Activated CD8-positive, alpha-beta memory T cell treated with anti-CD3 and anti-CD28 coated beads, Interleukin-2, amount 50 U/mL, for 24 hours (primary cell): ENCODE results near the gene RNF103.
"Not testable (repeated sequence)": the region's sequence is repeated elsewhere in the genome, so short reads cannot be mapped to it uniquely, and the experiment has no call there.

Source experiments
- DNase-seq: peaks from one replicate; pipeline ENCODE4 v3.0.0-alpha.2; 2020; ENCODE audit errors: extremely low read depth

Gene RNF103

DNA sequence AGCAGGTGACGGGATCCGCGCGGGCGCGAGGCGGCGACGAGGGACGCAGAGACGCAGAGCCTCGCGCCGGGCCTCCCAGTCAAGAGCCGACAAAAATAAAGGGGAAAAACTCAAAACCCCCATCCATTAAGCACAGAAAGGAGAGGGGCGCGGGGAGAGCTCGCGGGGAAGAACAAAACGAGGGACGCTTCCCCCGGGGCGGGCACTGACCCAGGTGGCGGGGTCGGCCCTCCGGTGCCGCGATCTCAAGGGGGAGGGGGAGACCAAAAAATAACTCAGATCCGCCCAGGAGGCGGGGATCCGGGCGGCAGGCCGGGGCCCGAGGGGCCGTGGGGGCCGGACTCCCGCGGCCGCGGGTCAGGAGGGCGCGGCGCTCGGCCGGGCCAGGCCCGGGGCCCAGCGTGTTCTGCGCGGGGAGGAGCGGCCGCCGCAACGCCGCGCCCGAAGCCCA lies 597 bp downstream of the RNF103 start:
- DNase-seq = no peak

GRCh38 chr2:86622519-86623042 lies 1.1 kb downstream of the RNF103 start:
- DNase-seq = no peak

- DNase-seq = no peak
Observed at GRCh38 chr2:86621280-86621943, 2.3 kb downstream of the RNF103 start.

- DNase-seq = no peak
Observed at GRCh38 chr2:86617738-86618137, 5.9 kb downstream of the RNF103 start.

DNA sequence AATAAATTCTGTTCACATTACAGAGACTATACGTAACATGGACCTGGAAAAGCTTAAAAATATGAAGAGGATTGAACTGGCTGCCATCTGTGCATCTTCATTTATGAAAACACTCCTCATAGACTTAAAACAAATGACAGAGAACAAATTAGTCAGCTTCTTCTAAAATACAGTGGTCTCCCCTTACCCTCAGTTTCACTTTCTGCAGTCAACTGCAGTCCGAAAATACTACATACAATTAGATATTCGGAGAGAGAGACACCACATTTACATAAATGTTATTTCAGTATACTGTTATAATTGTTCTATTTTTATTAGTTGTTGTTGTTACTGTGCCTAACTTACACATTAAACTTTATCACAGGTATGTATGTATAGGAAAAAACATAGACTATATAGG lies 6.5 kb downstream of the RNF103 start:
- no peak for DNase-seq

- no peak for DNase-seq
Observed at GRCh38 chr2:86616502-86616901, 7.2 kb downstream of the RNF103 start.

DNA sequence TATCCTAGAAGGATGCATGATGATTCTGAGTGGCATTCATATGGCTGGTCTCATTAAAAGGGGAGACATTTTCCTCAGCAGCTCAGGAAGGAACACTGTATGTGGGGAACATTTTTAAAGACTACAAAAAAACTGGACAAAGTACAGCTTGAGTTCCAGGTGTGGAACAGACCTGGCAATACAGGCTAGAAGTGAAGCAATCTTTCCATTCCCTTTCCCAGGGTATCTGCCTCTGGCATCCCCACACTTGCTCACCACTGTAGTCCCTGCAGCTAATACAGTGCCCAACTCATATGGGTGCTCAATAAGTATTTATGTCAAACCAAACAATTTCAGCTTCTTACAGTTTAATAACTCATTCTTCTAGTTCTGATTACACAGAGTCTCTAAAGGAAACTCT lies 8.1 kb downstream of the RNF103 start:
- DNase-seq = no peak

GRCh38 chr2:86613515-86613914 lies 10.2 kb downstream of the RNF103 start:
- DNase-seq = no peak

GRCh38 chr2:86610871-86611270 lies 12.8 kb downstream of the RNF103 start:
- no peak for DNase-seq

DNA sequence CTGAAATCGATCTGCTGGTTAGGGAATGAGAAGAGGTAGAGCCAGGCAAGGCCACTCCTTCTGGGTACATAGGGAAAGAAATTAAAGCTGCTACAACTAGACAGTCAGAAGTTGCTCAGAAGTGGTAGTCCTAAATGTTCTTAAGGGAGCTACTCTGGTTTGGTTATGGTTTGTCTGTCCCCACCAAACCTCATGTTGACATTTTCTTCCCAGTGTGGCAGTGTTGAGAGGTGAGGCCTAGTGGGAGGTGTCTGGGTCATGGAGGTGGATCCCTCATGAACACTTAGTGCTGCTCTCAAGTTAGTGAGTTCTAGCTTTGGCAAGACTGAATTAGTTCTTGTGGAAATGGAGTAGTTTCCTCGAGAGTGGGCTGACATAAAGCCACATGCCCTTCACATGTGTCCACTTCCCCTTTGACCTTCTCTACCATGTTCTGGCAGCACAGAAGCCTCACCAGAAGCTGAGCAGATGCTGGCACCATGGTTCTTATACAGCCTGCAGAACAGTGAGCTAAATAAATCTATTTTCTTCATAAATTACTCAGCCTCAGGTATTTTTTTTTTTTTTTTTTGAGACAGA lies 14.7 kb downstream of the RNF103 start:
- no peak for DNase-seq

DNA sequence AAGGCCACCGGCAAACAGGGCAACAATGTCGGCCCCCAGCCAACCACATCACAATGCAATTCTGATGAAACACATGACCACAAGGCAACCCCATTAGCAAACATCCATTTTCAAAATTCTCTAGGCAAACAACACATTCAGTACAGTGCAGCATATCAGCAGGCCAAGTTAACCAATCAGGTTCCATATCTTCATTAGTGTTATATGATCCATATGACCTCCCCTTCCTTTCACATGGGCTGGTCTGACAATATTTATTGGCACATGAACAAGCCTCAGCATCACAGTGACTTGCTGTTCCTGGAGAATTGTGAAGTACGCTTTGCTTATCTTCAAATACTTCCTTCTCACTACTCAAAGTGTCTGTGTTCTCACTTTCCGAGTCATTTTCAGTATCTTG lies 19.8 kb downstream of the RNF103 start:
- no peak for DNase-seq

DNA sequence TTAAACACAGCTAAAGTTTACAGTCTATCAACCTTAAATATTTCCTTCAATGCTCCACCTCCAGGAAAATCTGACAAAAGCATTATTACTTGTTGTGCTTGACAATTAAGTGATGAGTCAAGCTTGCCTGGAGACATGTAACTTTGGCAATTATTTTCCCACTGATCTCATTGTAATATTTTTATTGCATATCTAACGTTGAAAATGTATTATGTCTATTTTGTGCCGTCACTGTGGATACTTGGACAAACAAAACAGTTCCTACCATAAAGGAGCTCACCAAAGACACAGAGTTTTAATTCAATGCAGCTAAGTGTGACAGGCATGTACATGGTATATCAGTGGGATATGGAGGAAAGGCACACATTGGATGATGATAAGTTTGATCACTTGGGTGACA lies 24.7 kb downstream of the RNF103 start:
- no peak for DNase-seq

DNA sequence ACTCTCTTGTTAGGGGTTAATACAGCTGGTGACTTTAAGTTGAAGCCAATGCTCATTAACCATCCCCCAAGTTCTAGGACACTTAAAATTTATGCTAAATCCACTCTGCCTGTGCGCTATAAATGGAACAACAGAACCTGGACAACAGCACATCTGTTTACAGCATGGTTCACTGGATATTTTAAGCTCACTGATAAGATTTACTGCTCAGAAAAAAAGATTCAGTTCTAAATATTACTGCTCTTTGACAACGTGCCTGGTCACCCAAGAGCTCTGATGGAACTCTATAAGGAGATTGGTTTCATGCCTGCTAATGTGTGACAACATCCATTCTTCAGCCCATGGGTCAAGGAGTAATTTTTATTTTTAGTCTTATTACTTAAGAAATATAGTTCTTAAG lies 27.5 kb downstream of the RNF103 start:
- DNase-seq = no peak

- no peak for DNase-seq
Observed at GRCh38 chr2:86593266-86593665, 30.4 kb downstream of the RNF103 start.

- no peak for DNase-seq
Observed at GRCh38 chr2:86592547-86593230, 31.0 kb downstream of the RNF103 start.

DNA sequence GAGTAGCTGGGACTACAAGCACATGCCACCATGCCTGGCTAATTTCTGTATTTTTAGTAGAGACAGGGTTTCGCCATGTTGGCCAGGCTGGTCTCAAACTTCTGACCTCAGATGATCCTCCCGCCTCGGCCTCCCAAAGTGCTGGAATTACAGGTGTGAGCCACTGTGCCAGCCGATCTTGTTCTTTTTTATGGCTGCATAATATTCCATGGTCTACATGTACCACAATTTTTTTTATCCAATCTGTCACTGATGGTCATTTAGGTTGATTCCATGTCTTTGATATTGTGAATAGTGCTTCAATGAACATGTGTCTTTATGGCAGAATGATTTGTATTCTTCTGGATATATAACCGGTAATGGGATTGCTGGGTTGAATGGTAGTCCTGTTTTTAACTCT lies 34.0 kb downstream of the RNF103 start:
- not testable (repeated sequence) for DNase-seq

- DNase-seq = no peak
Observed at GRCh38 chr2:86584151-86584913, 39.3 kb downstream of the RNF103 start.

DNA sequence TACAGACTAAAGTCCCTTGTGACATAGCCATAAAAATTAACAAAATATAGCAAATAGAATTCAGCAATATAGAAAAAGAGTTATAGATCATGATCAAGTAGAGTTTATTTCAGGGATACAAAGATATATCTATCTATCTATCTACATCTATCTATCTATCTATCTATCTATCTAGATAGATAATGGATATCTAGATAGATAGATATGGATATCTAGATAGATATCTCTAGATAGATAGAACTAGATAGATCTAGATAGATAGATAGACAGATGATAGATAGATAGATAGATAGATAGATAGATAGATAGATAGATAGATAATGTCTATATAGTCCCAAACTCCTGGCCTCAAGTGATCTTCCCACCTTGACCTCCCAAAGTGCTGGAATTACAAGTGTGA lies 43.1 kb downstream of the RNF103 start:
- DNase-seq = no peak

- DNase-seq = no peak
Observed at GRCh38 chr2:86577817-86578456, 45.7 kb downstream of the RNF103 start.

DNA sequence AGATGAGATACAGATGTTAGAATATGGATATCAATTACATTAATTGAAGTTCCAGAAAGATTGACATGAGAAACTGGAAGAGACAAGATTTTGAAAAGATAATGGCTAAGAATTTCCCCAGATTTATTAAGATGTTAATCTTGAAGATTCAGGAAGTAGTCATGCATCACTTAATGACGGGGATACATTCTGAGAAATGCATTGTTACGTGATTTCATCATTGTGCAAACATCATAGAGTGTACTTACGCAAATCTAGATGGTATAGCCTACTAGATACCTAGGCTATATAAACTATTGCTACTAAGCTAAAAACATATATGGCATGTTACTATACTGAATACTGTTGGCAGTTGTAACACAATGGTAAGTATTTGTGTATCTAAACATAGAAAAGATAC lies 53.6 kb downstream of the RNF103 start:
- DNase-seq = no peak

DNA sequence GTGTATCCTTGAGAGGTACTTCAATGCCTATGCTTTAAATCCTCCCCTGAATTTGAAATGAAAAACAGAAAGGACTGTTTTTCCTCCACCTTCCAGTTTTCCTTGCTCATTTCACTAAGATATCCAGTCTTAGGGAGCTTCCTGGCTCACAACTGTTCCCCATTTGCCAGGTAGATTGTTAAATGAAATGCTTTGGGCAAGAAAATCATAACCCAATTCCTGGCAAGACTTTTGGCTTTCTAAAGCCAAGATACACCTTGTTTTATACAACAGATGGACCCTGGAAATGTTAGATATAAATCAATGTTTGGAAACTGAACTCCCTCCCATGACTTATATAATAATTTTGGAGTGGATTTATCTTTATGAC lies 56.9 kb downstream of the RNF103 start:
- no peak for DNase-seq
